ENCODE results near the gene TMEM271. TPM values are rescaled to one million over a fixed set of nuclear protein-coding genes. Genes with fewer than 3 reads are reported as not detected.

TMEM271 gene
- polyA plus RNA-seq, 1 donor from 2014 or later = 16.0 TPM

DNA sequence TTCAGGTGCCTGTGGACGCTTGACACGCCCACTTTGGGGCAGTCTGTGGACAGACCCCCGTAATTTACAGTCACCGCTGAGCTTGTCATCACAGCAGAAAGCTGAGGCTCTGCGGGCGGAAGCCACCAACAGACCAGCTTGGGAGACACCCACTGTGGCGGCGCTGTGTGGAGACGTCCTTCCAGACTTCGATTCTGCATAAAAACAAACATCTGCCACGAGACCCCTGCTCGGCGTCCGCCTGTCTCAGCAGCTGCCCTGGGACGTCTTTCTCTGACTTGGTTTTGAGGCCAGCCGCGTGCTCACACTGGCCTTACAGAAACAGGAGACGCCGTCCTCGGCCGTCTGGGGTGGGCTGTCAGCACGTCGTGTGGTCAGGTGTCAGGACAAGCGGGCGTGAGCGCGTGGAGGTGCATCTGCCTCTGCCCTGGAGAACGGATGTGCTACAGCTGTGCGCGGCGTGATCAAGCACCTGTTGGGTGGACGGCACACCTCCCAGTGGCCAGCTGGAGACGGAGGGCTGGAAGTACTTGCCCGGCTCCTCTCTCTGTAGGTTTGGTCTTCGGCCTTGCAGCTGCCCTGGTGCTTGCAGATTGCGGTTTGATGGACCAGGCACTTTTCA, 39.6 kb downstream of the TMEM271 start:
- Histone ChIP-seq H3F3A (ENCODE audit: insufficient read depth, low read length, poor library complexity, severe bottlenecking) (no peaks in the 10 kb centered on the region), H3K9ac (ENCODE audit: low read length) (no peak overlapping the region), H2AFZ (ENCODE audit: low read depth, low read length) (no peak overlapping the region), H3K9me3 (ENCODE audit: low read length) (no peaks in the 10 kb centered on the region), H4K20me1 (ENCODE audit: insufficient read depth) (no peaks in the 10 kb centered on the region), H3K36me3 (ENCODE audit: insufficient read depth, low read length) (peaks cover 8% of the 10 kb centered on the region), H3K4me2 (ENCODE audit: low read length) (no peak overlapping the region), H3K9me2 (ENCODE audit: insufficient read depth, low read length) (no peaks in the 10 kb centered on the region), H3K27ac (ENCODE audit: low read length) (no peak overlapping the region), H3K27me3 (ENCODE audit: insufficient read depth, low read depth, low read length) (no peaks in the 10 kb centered on the region), H3K4me3 (ENCODE audit: low read length) (no peak overlapping the region), H3K79me2 (replicated peaks; ENCODE audit: insufficient read depth, low read length) (no peaks in the 10 kb centered on the region)
- TF ChIP-seq MXI1 (conservative IDR thresholded peaks at IDR 0.05; ENCODE audit: poor library complexity, severe bottlenecking) = no peak
- no peak for TF ChIP-seq TAF1 (IDR thresholded peaks at IDR 0.05; ENCODE audit: low read depth)
- no peak for TF ChIP-seq EP300 (conservative IDR thresholded peaks at IDR 0.05; ENCODE audit: poor library complexity, severe bottlenecking)
- no peak for TF ChIP-seq POLR2AphosphoS5 (IDR thresholded peaks at IDR 0.05)
- TF ChIP-seq SMC3 (conservative IDR thresholded peaks at IDR 0.05; ENCODE audit: poor library complexity) = no peak
- TF ChIP-seq, protein P1, sequence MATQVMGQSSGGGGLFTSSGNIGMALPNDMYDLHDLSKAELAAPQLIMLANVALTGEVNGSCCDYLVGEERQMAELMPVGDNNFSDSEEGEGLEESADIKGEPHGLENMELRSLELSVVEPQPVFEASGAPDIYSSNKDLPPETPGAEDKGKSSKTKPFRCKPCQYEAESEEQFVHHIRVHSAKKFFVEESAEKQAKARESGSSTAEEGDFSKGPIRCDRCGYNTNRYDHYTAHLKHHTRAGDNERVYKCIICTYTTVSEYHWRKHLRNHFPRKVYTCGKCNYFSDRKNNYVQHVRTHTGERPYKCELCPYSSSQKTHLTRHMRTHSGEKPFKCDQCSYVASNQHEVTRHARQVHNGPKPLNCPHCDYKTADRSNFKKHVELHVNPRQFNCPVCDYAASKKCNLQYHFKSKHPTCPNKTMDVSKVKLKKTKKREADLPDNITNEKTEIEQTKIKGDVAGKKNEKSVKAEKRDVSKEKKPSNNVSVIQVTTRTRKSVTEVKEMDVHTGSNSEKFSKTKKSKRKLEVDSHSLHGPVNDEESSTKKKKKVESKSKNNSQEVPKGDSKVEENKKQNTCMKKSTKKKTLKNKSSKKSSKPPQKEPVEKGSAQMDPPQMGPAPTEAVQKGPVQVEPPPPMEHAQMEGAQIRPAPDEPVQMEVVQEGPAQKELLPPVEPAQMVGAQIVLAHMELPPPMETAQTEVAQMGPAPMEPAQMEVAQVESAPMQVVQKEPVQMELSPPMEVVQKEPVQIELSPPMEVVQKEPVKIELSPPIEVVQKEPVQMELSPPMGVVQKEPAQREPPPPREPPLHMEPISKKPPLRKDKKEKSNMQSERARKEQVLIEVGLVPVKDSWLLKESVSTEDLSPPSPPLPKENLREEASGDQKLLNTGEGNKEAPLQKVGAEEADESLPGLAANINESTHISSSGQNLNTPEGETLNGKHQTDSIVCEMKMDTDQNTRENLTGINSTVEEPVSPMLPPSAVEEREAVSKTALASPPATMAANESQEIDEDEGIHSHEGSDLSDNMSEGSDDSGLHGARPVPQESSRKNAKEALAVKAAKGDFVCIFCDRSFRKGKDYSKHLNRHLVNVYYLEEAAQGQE (IDR thresholded peaks at IDR 0.05; ENCODE audit: borderline replicate concordance) = no peak
- no peak for TF ChIP-seq EZH2 (IDR thresholded peaks at IDR 0.05; ENCODE audit: borderline replicate concordance, insufficient read depth, low read length, poor library complexity, severe bottlenecking)
- no peak for TF ChIP-seq RAD21 (conservative IDR thresholded peaks at IDR 0.05)
- TF ChIP-seq, protein P2, sequence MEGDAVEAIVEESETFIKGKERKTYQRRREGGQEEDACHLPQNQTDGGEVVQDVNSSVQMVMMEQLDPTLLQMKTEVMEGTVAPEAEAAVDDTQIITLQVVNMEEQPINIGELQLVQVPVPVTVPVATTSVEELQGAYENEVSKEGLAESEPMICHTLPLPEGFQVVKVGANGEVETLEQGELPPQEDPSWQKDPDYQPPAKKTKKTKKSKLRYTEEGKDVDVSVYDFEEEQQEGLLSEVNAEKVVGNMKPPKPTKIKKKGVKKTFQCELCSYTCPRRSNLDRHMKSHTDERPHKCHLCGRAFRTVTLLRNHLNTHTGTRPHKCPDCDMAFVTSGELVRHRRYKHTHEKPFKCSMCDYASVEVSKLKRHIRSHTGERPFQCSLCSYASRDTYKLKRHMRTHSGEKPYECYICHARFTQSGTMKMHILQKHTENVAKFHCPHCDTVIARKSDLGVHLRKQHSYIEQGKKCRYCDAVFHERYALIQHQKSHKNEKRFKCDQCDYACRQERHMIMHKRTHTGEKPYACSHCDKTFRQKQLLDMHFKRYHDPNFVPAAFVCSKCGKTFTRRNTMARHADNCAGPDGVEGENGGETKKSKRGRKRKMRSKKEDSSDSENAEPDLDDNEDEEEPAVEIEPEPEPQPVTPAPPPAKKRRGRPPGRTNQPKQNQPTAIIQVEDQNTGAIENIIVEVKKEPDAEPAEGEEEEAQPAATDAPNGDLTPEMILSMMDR (IDR thresholded peaks at IDR 0.05; ENCODE audit: poor library complexity, severe bottlenecking) = no peak

DNA sequence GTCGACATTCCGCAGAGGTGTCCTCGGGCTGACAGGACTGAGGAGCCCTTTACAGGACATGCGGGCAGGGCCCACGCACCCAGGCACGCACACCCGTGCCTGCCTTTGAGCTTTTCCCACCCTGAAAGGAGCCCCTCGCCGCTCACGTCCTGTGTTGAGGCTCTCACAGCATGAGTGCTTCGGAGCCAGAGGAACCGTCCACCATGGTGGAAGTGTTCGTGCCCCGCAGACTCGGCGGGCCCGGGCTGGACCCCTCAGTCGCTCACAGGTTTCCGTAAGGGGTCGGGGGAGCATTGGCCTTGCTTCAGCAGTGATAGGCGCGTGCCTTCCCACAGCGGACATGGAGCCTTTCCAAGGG, 40.2 kb downstream of the TMEM271 start:
- Histone ChIP-seq H2AFZ (ENCODE audit: low read depth, low read length) (no peak overlapping the region), H3K9me2 (ENCODE audit: insufficient read depth, low read length) (no peaks in the 10 kb centered on the region), H3K9ac (ENCODE audit: low read length) (no peak overlapping the region), H4K20me1 (ENCODE audit: insufficient read depth) (no peaks in the 10 kb centered on the region), H3K27me3 (ENCODE audit: insufficient read depth, low read depth, low read length) (no peaks in the 10 kb centered on the region), H3K4me3 (ENCODE audit: low read length) (no peak overlapping the region), H3F3A (ENCODE audit: insufficient read depth, low read length, poor library complexity, severe bottlenecking) (no peaks in the 10 kb centered on the region), H3K9me3 (ENCODE audit: low read length) (no peaks in the 10 kb centered on the region), H3K79me2 (replicated peaks; ENCODE audit: insufficient read depth, low read length) (no peaks in the 10 kb centered on the region), H3K4me2 (ENCODE audit: low read length) (no peak overlapping the region), H3K27ac (ENCODE audit: low read length) (no peak overlapping the region), H3K36me3 (ENCODE audit: insufficient read depth, low read length) (peaks cover 8% of the 10 kb centered on the region)
- no peak for TF ChIP-seq SMC3 (conservative IDR thresholded peaks at IDR 0.05; ENCODE audit: poor library complexity)
- no peak for TF ChIP-seq POLR2AphosphoS5 (IDR thresholded peaks at IDR 0.05)
- TF ChIP-seq EP300 (conservative IDR thresholded peaks at IDR 0.05; ENCODE audit: poor library complexity, severe bottlenecking) = no peak
- TF ChIP-seq TAF1 (IDR thresholded peaks at IDR 0.05; ENCODE audit: low read depth) = no peak
- no peak for TF ChIP-seq RAD21 (conservative IDR thresholded peaks at IDR 0.05)
- TF ChIP-seq MXI1 (conservative IDR thresholded peaks at IDR 0.05; ENCODE audit: poor library complexity, severe bottlenecking) = no peak
- TF ChIP-seq EZH2 (IDR thresholded peaks at IDR 0.05; ENCODE audit: borderline replicate concordance, insufficient read depth, low read length, poor library complexity, severe bottlenecking) = no peak
- TF ChIP-seq, protein P1 (IDR thresholded peaks at IDR 0.05; ENCODE audit: borderline replicate concordance) = no peak
- TF ChIP-seq, protein P2 (IDR thresholded peaks at IDR 0.05; ENCODE audit: poor library complexity, severe bottlenecking) = no peak

All from neural cell (in vitro differentiated cells).